ENCODE measurements around the gene LAMA3.

Gene LAMA3

DNA sequence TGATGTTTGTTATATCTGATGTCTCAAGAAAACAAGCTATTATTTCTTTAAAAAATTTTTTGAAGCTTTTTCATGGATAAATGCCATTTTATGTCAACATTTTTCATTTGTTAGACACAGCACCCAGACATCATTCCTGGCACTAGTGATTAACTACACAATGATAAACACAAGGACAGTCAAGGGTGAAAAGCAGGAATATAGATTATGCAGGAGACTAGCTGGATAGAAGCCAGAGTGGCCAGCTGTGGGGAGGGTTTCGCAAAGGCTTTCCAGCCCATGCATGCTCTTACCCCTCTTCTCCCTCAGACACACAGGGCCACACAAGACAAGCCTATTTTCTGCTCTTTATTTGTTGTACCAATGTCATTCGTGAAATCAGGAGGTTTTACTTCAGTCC is 198.2 kb downstream of the LAMA3 start:
- no peak for DNase-seq
- H3K27me3 ChIP-seq (ENCODE audit: insufficient read depth, low read depth, severe bottlenecking): no peaks in the 10 kb centered on the region
- no peak overlapping the region for H3K27ac ChIP-seq
- no peak overlapping the region for H3K4me3 ChIP-seq (ENCODE audit: low read depth, low read length)
- TF ChIP-seq, protein P1, sequence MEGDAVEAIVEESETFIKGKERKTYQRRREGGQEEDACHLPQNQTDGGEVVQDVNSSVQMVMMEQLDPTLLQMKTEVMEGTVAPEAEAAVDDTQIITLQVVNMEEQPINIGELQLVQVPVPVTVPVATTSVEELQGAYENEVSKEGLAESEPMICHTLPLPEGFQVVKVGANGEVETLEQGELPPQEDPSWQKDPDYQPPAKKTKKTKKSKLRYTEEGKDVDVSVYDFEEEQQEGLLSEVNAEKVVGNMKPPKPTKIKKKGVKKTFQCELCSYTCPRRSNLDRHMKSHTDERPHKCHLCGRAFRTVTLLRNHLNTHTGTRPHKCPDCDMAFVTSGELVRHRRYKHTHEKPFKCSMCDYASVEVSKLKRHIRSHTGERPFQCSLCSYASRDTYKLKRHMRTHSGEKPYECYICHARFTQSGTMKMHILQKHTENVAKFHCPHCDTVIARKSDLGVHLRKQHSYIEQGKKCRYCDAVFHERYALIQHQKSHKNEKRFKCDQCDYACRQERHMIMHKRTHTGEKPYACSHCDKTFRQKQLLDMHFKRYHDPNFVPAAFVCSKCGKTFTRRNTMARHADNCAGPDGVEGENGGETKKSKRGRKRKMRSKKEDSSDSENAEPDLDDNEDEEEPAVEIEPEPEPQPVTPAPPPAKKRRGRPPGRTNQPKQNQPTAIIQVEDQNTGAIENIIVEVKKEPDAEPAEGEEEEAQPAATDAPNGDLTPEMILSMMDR (IDR thresholded peaks at IDR 0.05; ENCODE audit: low read depth, low read length): no peak
- no peaks in the 10 kb centered on the region for H3K9me3 ChIP-seq (ENCODE audit: severe bottlenecking)
- H3K36me3 ChIP-seq: no peaks in the 10 kb centered on the region; the same call in 1 of the 2 replicates

DNA sequence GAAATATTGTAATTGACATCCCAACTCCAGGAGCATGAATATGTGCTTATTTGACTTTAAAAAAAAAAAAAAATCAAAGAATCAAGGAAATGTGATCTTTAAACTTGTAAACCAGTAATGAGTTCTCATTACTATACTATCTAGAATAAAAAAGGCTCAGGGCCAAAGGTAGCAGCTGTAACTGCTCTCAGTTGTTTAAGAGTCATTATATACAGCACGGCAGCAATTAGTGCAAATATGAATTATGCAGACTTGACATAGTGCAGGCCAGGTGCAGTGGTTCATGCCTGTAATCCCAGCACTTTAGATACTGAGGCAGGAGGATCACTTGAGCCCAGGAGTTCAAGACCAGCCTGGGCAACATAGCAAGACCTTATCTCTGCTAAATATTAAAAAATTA is 199.6 kb downstream of the LAMA3 start:
- Histone ChIP-seq H3K9me3 (ENCODE audit: severe bottlenecking) (no peaks in the 10 kb centered on the region), H3K4me3 (ENCODE audit: low read depth, low read length) (no peak overlapping the region), H3K36me3 (no peaks in the 10 kb centered on the region; the same call in 1 of the 2 replicates), H3K27me3 (ENCODE audit: insufficient read depth, low read depth, severe bottlenecking) (no peaks in the 10 kb centered on the region), H3K27ac (no peak overlapping the region)
- TF ChIP-seq, protein P1 (IDR thresholded peaks at IDR 0.05; ENCODE audit: low read depth, low read length): no peak
- DNase-seq: no peak

DNA sequence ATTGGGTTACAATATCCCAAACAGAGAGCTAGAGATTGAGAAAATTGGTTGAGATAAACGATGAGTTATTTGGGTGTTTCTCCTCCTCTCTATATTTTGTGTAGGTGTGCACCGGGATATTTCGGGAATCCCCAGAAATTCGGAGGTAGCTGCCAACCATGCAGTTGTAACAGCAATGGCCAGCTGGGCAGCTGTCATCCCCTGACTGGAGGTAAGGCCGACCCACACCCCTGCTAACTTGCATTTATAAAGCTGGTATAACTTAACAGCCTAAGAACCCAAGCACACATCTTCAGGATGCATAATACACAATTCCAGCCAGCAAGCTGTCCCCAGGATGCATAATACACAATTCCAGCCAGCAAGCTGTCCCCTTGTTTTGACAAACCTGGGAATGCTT is 200.7 kb downstream of the LAMA3 start:
- no peaks in the 10 kb centered on the region for H3K9me3 ChIP-seq (ENCODE audit: severe bottlenecking)
- no peak for DNase-seq

DNA sequence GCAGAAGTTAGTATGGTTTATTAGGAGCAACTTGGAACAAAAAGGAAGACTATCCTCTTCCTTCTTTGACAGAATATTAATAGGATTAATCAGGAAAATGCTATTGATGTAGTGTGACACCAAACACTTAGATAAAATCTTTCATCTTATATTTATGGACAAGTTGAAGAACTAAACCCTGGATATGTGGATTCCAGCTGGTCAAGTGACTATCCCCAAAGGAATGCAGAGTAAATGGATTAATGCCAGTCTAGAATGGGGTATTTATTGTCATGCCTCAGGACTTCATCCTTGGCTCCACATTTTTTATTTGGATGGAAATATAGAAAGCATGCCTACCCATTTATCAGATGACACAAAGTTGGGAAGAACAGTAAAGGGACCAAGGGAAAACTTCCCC is 201.3 kb downstream of the LAMA3 start:
- DNase-seq: no peak
- Histone ChIP-seq H3K9me3 (ENCODE audit: severe bottlenecking) (no peaks in the 10 kb centered on the region), H3K27me3 (ENCODE audit: insufficient read depth, low read depth, severe bottlenecking) (no peaks in the 10 kb centered on the region), H3K36me3 (no peaks in the 10 kb centered on the region; the same call in 1 of the 2 replicates), H3K27ac (no peak overlapping the region), H3K4me3 (ENCODE audit: low read depth, low read length) (no peak overlapping the region)
- TF ChIP-seq, protein P1 (IDR thresholded peaks at IDR 0.05; ENCODE audit: low read depth, low read length): no peak

More for the DNA sequence above, 200.7 kb downstream of the LAMA3 start:
- no peak overlapping the region for H3K4me3 ChIP-seq (ENCODE audit: low read depth, low read length)
- no peaks in the 10 kb centered on the region for H3K27me3 ChIP-seq (ENCODE audit: insufficient read depth, low read depth, severe bottlenecking)
- TF ChIP-seq, protein P1 (IDR thresholded peaks at IDR 0.05; ENCODE audit: low read depth, low read length): no peak
- H3K27ac ChIP-seq: no peak overlapping the region
- no peaks in the 10 kb centered on the region; the same call in 1 of the 2 replicates for H3K36me3 ChIP-seq

DNA sequence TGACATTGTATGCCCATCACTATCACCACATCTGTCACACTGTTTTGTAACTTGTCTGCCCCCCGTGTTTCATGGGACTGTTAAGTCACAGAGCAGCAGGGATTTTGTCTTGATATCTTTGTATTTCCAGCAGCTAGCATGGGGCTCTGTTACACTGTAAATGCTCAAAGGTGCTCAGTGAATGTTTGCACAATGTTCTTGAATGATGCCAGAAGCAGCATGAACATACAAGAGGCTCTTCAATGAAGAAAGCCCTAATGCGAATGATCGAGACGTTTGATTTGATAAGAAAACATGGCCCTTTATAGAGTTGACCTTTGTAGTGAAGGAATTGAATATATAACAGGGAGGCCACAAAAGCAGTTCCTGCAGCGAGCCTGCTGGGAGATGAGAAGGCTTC is 204.4 kb downstream of the LAMA3 start:
- H3K27ac ChIP-seq: no peak overlapping the region
- TF ChIP-seq, protein P1 (IDR thresholded peaks at IDR 0.05; ENCODE audit: low read depth, low read length): no peak
- no peak overlapping the region for H3K4me3 ChIP-seq (ENCODE audit: low read depth, low read length)
- H3K27me3 ChIP-seq (ENCODE audit: insufficient read depth, low read depth, severe bottlenecking): no peaks in the 10 kb centered on the region
- H3K36me3 ChIP-seq: no peaks in the 10 kb centered on the region; the same call in 1 of the 2 replicates
- H3K9me3 ChIP-seq (ENCODE audit: severe bottlenecking): no peaks in the 10 kb centered on the region
- DNase-seq: no peak

DNA sequence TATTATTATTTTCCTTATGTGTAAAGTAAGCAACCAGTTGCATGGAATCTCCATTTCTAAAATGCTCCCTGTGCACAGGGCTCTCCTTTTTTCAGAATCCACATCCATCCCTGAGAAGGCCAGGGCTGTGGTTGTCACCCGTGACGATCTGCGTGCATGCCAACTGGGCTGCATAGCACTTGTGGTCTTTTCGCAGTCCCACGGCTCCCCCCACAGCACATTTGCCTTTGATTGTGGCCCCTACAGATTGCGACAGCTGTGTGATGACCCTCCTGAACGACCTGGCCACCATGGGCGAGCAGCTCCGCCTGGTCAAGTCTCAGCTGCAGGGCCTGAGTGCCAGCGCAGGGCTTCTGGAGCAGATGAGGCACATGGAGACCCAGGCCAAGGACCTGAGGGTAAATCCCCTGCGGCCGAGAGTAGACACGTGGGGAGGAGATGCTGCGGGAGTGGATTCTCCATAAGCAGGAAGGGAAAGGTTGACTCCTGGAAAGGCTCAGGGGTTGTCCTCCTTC is 205.5 kb downstream of the LAMA3 start:
- H3K9me3 ChIP-seq (ENCODE audit: severe bottlenecking): no peaks in the 10 kb centered on the region
- H3K4me3 ChIP-seq (ENCODE audit: low read depth, low read length): no peak overlapping the region
- no peak overlapping the region for H3K27ac ChIP-seq
- DNase-seq: no peak
- H3K27me3 ChIP-seq (ENCODE audit: insufficient read depth, low read depth, severe bottlenecking): no peaks in the 10 kb centered on the region
- TF ChIP-seq, protein P1 (IDR thresholded peaks at IDR 0.05; ENCODE audit: low read depth, low read length): no peak
- H3K36me3 ChIP-seq: peaks cover 5% of the 10 kb centered on the region

Data from WERI-Rb-1 (cell line).